GM21528 (cell line): ENCODE data around the gene TMPRSS9.
"Not testable (repeated sequence)": the region's sequence is repeated elsewhere in the genome, so short reads cannot be mapped to it uniquely, and the experiment has no call there.

ENCODE experiments used
- ATAC-seq: cut with Tn5 transposase; IDR thresholded peaks from one replicate; pipeline ENCODE4 v1.9.1; 2021; ENCODE audit warnings: mild to moderate bottlenecking, moderate library complexity; ENCODE audit not compliant: unreplicated experiment, low FRiP score

TMPRSS9 gene

GRCh38 chr19:2454199-2454961 lies 94.3 kb downstream of the TMPRSS9 start:
- ATAC-seq, result no peak

GRCh38 chr19:2454962-2455850 lies 95.1 kb downstream of the TMPRSS9 start:
- ATAC-seq, result no peak

GRCh38 chr19:2455851-2456570 lies 95.9 kb downstream of the TMPRSS9 start:
- ATAC-seq, result no peak

GRCh38 chr19:2457394-2458037 lies 97.5 kb downstream of the TMPRSS9 start:
- no peak for ATAC-seq

- no peak for ATAC-seq
Observed at GRCh38 chr19:2458054-2458453, 98.0 kb downstream of the TMPRSS9 start.

GRCh38 chr19:2458776-2459175 lies 98.7 kb downstream of the TMPRSS9 start:
- not testable (repeated sequence) for ATAC-seq

GRCh38 chr19:2460245-2460644 lies 100.2 kb downstream of the TMPRSS9 start:
- ATAC-seq, result no peak

- no peak for ATAC-seq
Observed at GRCh38 chr19:2461751-2462634, 101.9 kb downstream of the TMPRSS9 start.

- no peak for ATAC-seq
Observed at GRCh38 chr19:2462635-2463421, 102.8 kb downstream of the TMPRSS9 start.

GRCh38 chr19:2463694-2464093 lies 103.6 kb downstream of the TMPRSS9 start:
- not testable (repeated sequence) for ATAC-seq

GRCh38 chr19:2464389-2464788 lies 104.3 kb downstream of the TMPRSS9 start:
- ATAC-seq, result no peak

GRCh38 chr19:2468596-2468995 lies 108.5 kb downstream of the TMPRSS9 start:
- ATAC-seq, result no peak

- ATAC-seq, result no peak
Observed at GRCh38 chr19:2469102-2469914, 109.2 kb downstream of the TMPRSS9 start.

- not testable (repeated sequence) for ATAC-seq
Observed at GRCh38 chr19:2469915-2470200, 109.8 kb downstream of the TMPRSS9 start.

- peak; percentile 26 for ATAC-seq
Observed at GRCh38 chr19:2474232-2475017, 114.4 kb downstream of the TMPRSS9 start.

GRCh38 chr19:2475018-2475701 lies 115.1 kb downstream of the TMPRSS9 start:
- peak; percentile 8 for ATAC-seq
